ENCODE data around the gene ZBTB45.
"Not testable (repeated sequence)": the region's sequence is repeated elsewhere in the genome, so short reads cannot be mapped to it uniquely, and the experiment has no call there.

Gene ZBTB45

DNA sequence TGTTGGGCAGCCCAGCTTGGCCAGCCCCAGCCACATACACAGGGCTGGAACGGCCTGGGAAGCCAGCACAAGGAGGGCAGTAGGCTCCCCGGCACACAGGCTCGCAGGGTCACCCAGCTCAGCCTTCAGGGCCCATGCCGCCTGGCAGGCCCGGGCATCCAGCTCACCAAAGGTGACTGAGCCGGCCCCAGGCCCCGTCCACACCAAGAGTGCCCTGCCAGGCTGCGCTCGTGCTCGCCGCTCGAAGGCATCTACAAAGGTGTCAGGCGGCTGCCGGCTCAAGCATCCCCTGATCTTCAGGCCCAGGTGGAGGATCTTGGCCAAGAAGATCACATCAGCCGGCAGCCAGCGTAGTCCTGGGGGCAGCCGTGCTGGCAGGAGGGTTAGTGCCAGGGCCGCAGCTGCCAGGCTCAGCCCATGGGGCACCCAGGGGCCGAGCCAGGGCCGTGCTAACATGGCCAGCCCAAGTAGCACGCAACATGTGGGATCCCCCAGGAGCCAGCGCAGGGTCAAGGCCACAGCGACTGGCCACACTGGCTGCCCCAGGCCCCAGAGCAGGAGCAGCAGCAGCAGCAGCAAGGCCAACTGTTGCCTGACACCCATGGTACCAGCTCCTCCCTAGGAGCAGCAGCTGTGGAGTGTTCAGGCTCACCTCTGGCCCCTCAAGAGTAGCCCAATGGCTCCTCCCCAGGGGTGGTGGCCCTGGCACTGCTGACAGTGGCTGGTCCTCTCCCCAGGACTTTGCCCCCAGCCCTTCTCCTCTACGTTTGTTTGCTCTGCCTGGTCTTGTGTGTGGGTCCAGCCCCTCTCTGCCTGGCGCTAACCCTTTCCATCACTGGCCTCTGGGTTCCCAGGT is 8.0 kb downstream of the ZBTB45 start, which contains the start of gene SLC27A5:
TSS of gene SLC27A5 (minus strand) at position 640 of the 856 bp plus-strand sequence. CDS start at position 603, 37 bp downstream.
- no peak for ATAC-seq

GRCh38 chr19:58510084-58510862 is 9.3 kb downstream of the ZBTB45 start:
- Mint-ChIP-seq H3K27ac (peak overlapping the region; percentile 37), H3K4me3 (no peak overlapping the region), H3K9me3 (peaks cover 4% of the 10 kb centered on the region), H3K36me3 (peaks cover 30% of the 10 kb centered on the region), H3K4me1 (peaks cover 23% of the 10 kb centered on the region)
- DNase-seq (ENCODE audit: low spot score in 2 of 2) = no peak
- no peak for ATAC-seq

More for the DNA sequence above, 8.0 kb downstream of the ZBTB45 start, which contains the start of gene SLC27A5:
- peaks cover 33% of the 10 kb centered on the region for H3K4me1 Mint-ChIP-seq
- H3K4me3 Mint-ChIP-seq = no peak within 1 kb of the TSS
- H3K36me3 Mint-ChIP-seq = peaks cover 43% of the 10 kb centered on the region
- DNase-seq (ENCODE audit: low spot score in 2 of 2) = no peak
- H3K27ac Mint-ChIP-seq = peak within 1 kb of the TSS; percentile 77
- H3K9me3 Mint-ChIP-seq = peaks cover 4% of the 10 kb centered on the region

- peaks cover 21% of the 10 kb centered on the region for H3K4me1 Mint-ChIP-seq
- ATAC-seq (no peak), DNase-seq (ENCODE audit: low spot score in 2 of 2) (no peak)
- peaks cover 4% of the 10 kb centered on the region for H3K9me3 Mint-ChIP-seq
- peak overlapping the region; percentile 37 for H3K27ac Mint-ChIP-seq
- H3K36me3 Mint-ChIP-seq = peaks cover 25% of the 10 kb centered on the region
- no peak overlapping the region for H3K4me3 Mint-ChIP-seq
Measured at GRCh38 chr19:58509731-58510083, 9.9 kb downstream of the ZBTB45 start.

GRCh38 chr19:58507602-58508223 is 11.9 kb downstream of the ZBTB45 start:
- not testable (repeated sequence) for ATAC-seq; H3K9me3 Mint-ChIP-seq; H3K36me3 Mint-ChIP-seq; DNase-seq (ENCODE audit: low spot score in 2 of 2); H3K4me1 Mint-ChIP-seq; H3K27ac Mint-ChIP-seq; H3K4me3 Mint-ChIP-seq

DNA sequence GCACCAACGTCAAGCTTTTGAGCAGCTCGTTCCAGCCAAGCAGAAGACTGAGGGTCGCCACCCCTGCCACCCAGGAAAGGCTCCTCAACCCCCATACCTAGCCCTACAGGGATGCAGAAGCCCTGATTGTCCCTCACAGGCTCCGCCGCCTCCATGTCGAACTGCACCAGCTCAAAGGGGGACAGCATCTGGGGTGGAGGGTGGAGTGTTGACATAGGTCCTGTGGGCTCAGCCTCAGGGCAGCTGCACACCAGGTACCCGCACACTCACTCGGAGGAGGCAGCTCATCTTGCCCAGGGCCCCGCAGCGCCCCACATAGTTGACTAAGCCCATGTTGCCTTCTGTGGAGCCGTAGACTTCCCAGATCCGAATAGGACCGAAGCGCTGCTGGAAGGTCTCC is 19.4 kb downstream of the ZBTB45 start:
- ATAC-seq (no peak), DNase-seq (ENCODE audit: low spot score in 2 of 2) (no peak)

GRCh38 chr19:58499021-58499927 is 20.3 kb downstream of the ZBTB45 start:
- Mint-ChIP-seq H3K36me3 (peaks cover 6% of the 10 kb centered on the region), H3K4me1 (peaks cover 34% of the 10 kb centered on the region), H3K27ac (peak overlapping the region; percentile 92), H3K9me3 (peaks cover 13% of the 10 kb centered on the region), H3K4me3 (peak overlapping the region; percentile 87)
- DNase-seq (ENCODE audit: low spot score in 2 of 2) (peak; percentile 89 to 99), ATAC-seq (peak; percentile 98)

More for the DNA sequence above, 19.4 kb downstream of the ZBTB45 start:
- Mint-ChIP-seq H3K27ac (peak overlapping the region; percentile 92), H3K4me1 (peaks cover 30% of the 10 kb centered on the region), H3K4me3 (peak overlapping the region; percentile 87), H3K36me3 (peaks cover 6% of the 10 kb centered on the region), H3K9me3 (peaks cover 13% of the 10 kb centered on the region)

DNA sequence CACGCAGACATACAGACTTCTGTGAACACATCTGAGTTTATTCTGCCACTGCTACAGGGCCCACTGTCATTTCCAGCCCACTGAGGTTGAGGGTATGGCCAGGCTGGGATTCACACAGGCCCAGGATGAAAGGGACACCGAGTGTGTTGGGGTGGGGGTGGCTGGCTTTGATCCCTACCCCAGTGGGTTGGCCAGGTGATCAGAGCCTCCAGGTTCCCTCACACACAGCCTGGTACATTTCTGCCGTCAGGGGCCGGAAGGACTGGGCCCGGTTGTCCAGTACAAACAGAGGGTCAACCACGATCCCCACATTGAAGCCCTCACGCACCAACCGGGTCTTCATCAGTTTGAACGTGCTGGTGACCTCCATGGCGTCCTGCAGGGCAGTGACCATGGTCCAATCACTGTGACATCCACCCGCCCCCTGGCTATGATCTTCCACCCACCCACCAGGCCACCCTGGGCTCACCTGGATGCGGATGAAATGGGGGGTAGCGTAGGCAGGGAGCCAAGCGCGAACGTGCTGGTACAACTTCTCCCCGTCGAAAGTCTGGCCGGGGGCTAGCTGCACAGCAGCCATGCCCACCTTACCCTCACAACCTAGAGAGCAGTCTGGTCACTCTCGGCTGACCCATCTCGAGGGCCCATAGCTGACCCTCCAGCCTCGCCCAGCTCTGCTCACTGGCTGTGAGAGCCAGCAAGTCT is 21.1 kb downstream of the ZBTB45 start:
- Mint-ChIP-seq H3K9me3 (peaks cover 13% of the 10 kb centered on the region), H3K36me3 (peaks cover 6% of the 10 kb centered on the region), H3K4me1 (peaks cover 35% of the 10 kb centered on the region), H3K4me3 (peak overlapping the region; percentile 87), H3K27ac (peak overlapping the region; percentile 92)
- ATAC-seq (no peak), DNase-seq (ENCODE audit: low spot score in 2 of 2) (no peak)

DNA sequence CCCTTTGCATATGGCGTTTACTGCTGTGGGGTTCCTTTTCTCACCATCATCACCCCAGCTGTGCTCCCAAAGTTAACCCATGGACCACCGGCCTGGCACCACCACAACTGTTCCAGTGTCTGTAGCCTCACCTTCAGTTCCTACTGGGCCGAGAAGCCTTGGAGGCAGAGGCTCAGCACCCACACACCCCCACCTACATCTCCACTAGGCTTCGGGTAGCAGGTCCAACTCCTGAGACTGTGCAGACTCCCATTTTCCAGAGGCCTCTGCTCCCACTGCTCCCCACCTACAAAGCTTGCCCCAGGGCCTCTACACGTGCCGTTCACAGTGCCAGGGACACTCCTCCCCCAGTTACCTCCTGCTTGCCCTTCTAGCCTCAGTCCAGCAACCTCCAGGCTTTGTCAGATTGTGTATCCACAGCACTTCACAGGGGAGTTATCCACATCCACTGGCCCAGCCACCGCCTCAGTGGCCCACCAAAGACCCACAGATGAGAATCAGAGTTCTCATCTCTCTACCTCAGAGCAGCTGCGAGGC is 21.9 kb downstream of the ZBTB45 start:
- Mint-ChIP-seq H3K4me1 (peaks cover 35% of the 10 kb centered on the region), H3K36me3 (peaks cover 6% of the 10 kb centered on the region), H3K27ac (no peak overlapping the region), H3K9me3 (peaks cover 13% of the 10 kb centered on the region), H3K4me3 (peak overlapping the region; percentile 87)
- no peak for ATAC-seq
- no peak for DNase-seq (ENCODE audit: low spot score in 2 of 2)

DNA sequence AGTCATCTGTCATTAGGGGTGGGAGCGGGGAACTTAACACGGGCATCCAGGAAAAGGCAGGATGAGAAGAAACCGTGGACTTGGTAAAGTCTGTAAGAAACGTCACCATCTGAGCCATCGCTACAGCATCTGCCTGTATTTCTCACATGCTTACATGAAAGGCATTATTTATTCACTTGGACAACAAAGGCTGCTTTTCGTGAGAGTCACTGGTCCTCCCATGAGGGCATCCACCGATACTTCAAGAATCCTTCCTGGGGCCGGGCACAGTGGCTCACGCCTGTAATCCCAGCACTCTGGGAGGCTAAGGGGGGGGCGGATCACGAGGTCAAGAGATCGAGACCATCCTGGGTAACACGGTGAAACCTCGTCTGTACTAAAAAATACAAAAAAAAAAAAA is 27.3 kb downstream of the ZBTB45 start:
- H3K36me3 Mint-ChIP-seq = no peaks in the 10 kb centered on the region
- no peaks in the 10 kb centered on the region for H3K9me3 Mint-ChIP-seq
- no peak overlapping the region for H3K4me3 Mint-ChIP-seq
- ATAC-seq (no peak), DNase-seq (ENCODE audit: low spot score in 2 of 2) (no peak)
- no peak overlapping the region for H3K27ac Mint-ChIP-seq
- peaks cover 18% of the 10 kb centered on the region for H3K4me1 Mint-ChIP-seq

DNA sequence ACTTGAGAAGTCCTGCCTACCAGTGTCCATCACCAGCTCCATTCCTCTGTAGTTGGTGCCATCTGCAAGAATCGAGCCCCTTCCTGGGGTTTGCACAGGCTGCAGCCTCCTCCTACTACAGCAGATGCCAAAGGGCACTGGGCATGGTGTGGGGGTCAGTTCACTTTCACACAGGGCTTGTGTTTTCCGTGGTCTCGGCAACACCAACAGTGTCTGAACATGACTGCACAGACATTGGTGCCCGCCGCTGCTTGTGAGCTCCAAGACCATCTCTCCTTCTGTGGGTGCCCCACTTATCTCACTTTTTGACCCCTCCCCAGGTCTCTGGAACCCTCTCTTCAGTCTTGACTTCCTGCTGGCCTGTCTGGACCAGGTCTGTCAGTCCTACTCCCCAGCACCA is 28.2 kb downstream of the ZBTB45 start:
- Mint-ChIP-seq H3K27ac (no peak overlapping the region), H3K36me3 (no peaks in the 10 kb centered on the region), H3K4me1 (peaks cover 13% of the 10 kb centered on the region), H3K9me3 (no peaks in the 10 kb centered on the region), H3K4me3 (no peak overlapping the region)
- no peak for DNase-seq (ENCODE audit: low spot score in 2 of 2)
- ATAC-seq = no peak

DNA sequence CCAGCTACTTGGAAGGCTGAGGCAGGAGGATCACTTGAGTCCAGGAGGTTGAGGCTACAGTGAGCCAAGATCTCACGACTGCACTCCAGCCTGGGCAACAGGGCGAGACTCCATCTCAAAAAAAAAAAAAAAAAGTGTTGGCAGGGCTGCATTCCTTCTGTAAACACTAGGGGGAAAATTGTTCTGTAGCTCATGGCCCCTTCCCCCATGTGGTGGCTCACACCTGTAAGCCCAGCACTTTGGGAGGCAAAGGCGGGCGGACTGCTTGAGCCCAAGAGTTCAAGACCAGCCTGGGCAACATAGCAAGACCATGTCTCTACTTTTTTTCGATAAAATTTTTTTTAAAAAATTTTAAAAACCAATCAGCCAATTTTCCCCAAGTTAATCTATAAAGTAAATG is 35.3 kb downstream of the ZBTB45 start:
- not testable (repeated sequence) for ATAC-seq; H3K9me3 Mint-ChIP-seq; DNase-seq (ENCODE audit: low spot score in 2 of 2); H3K27ac Mint-ChIP-seq; H3K4me1 Mint-ChIP-seq; H3K4me3 Mint-ChIP-seq; H3K36me3 Mint-ChIP-seq

GRCh38 chr19:58483776-58484175 is 35.8 kb downstream of the ZBTB45 start:
- ATAC-seq (no peak), DNase-seq (ENCODE audit: low spot score in 2 of 2) (no peak)
- Mint-ChIP-seq H3K27ac (no peak overlapping the region), H3K9me3 (no peaks in the 10 kb centered on the region), H3K4me3 (no peak overlapping the region), H3K36me3 (peaks cover 6% of the 10 kb centered on the region), H3K4me1 (no peaks in the 10 kb centered on the region)

- H3K4me3 Mint-ChIP-seq = no peak overlapping the region
- no peak for DNase-seq (ENCODE audit: low spot score in 2 of 2)
- no peak for ATAC-seq
- peaks cover 6% of the 10 kb centered on the region for H3K36me3 Mint-ChIP-seq
- H3K9me3 Mint-ChIP-seq = no peaks in the 10 kb centered on the region
- no peaks in the 10 kb centered on the region for H3K4me1 Mint-ChIP-seq
- H3K27ac Mint-ChIP-seq = peak overlapping the region; percentile 64
Measured at GRCh38 chr19:58482372-58482771, 37.2 kb downstream of the ZBTB45 start.

- peaks cover 8% of the 10 kb centered on the region for H3K4me1 Mint-ChIP-seq
- H3K4me3 Mint-ChIP-seq = no peak overlapping the region
- no peaks in the 10 kb centered on the region for H3K9me3 Mint-ChIP-seq
- DNase-seq (ENCODE audit: low spot score in 2 of 2) = no peak
- peaks cover 20% of the 10 kb centered on the region for H3K36me3 Mint-ChIP-seq
- no peak for ATAC-seq
- no peak overlapping the region for H3K27ac Mint-ChIP-seq
Measured at GRCh38 chr19:58480831-58481230, 38.8 kb downstream of the ZBTB45 start.
